Measurements from ENCODE around the gene FGD4.

- TF ChIP-seq, protein P1, sequence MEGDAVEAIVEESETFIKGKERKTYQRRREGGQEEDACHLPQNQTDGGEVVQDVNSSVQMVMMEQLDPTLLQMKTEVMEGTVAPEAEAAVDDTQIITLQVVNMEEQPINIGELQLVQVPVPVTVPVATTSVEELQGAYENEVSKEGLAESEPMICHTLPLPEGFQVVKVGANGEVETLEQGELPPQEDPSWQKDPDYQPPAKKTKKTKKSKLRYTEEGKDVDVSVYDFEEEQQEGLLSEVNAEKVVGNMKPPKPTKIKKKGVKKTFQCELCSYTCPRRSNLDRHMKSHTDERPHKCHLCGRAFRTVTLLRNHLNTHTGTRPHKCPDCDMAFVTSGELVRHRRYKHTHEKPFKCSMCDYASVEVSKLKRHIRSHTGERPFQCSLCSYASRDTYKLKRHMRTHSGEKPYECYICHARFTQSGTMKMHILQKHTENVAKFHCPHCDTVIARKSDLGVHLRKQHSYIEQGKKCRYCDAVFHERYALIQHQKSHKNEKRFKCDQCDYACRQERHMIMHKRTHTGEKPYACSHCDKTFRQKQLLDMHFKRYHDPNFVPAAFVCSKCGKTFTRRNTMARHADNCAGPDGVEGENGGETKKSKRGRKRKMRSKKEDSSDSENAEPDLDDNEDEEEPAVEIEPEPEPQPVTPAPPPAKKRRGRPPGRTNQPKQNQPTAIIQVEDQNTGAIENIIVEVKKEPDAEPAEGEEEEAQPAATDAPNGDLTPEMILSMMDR (IDR thresholded peaks at IDR 0.05), result no peak
- TF ChIP-seq POLR2A (IDR thresholded peaks at IDR 0.05), result no peak
Measured at GRCh38 chr12:32353540-32353939, 45.8 kb upstream of the FGD4 start.
